Inflammatory macrophage (primary cell): ENCODE data around the gene ATP6V0A4.

Experiments used
- DNase-seq, 2 donors: peaks; one replicate each; pipeline ENCODE4 v3.0.0-alpha.2; 2020 to 2022

ATP6V0A4 gene

DNA sequence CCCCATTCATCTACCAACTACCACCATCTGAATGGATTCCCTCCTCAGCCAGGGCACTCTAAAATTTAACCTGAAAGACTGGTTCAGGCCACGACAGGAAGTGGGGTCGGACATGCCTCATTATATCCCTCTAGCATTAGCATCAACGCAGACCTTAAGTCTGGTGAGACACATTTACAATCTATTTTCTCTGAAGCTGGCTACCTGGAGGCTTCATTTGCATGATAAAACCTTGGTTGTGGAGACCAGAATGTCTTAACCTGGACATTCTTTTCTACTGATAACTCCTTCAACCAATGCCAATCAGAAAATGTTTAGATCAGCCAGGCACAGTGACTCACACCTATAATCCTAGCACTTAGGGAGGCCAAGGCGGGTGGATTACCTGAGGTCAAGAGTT is 139.1 kb downstream of the ATP6V0A4 start:
- no peak for DNase-seq

DNA sequence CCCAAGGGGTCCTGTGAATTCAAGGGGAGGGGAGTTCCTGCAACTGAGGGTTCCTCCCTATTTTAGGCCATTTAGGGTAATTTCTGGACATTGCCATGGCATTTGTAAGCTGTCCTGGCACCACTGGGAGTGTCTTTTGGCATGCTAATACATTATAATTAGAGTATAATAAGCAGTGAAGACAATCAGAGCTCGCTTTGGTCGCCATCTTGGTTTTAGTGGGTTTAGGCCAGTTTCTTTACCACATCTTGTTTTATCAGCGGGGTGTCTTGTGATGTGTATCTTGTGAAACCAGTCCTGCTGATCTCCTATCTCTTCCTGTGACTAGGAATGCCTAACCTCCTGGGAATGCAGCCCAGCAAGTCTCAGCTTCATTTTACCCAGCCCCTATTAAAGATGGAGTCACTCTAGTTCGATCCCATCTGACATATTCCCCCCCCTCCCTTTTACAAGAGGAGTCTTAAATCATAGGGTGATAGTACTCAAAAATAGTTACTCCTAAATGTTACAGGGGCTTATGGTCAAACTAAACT is 140.1 kb downstream of the ATP6V0A4 start:
- no peak for DNase-seq

DNA sequence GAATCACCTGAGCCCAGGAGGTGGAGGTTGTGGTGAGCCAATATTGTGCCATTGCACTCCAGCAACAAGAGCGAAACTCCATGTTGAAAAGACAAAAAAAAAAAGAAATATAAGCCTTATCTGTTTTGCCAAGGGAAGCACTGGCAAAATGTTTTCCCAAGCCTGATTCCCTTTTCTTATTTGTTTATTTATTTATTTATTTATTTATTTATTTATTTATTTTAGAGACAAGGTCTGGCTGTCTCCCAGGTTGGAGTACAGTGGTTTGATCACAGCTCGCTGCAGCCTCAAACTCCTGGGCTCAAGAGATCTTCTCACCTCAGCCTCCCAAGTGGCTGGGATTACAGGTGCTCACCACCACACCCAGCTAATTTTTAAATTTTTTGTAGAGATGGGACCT is 141.0 kb downstream of the ATP6V0A4 start:
- no peak for DNase-seq
